ENCODE data around the gene GABRA6. TPM values are rescaled to one million over a fixed set of nuclear protein-coding genes. Genes with fewer than 3 reads are reported as not detected.

Gene GABRA6
- total RNA-seq, 1 experiment from 2014 or later = not detected

GRCh38 chr5:161687316-161687715 lies 1.8 kb downstream of the GABRA6 start (continued):
- TF ChIP-seq ZNF219 (CRISPR knock-in tag; IDR thresholded peaks at IDR 0.05; ENCODE audit: borderline replicate concordance) = no peak
- no peak for TF ChIP-seq HMGXB4 (CRISPR knock-in tag; IDR thresholded peaks at IDR 0.05)
- no peak for TF ChIP-seq JUN (CRISPR knock-in tag; IDR thresholded peaks at IDR 0.05)

- TF ChIP-seq, protein P1, sequence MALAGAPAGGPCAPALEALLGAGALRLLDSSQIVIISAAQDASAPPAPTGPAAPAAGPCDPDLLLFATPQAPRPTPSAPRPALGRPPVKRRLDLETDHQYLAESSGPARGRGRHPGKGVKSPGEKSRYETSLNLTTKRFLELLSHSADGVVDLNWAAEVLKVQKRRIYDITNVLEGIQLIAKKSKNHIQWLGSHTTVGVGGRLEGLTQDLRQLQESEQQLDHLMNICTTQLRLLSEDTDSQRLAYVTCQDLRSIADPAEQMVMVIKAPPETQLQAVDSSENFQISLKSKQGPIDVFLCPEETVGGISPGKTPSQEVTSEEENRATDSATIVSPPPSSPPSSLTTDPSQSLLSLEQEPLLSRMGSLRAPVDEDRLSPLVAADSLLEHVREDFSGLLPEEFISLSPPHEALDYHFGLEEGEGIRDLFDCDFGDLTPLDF (CRISPR knock-in tag; IDR thresholded peaks at IDR 0.05) = no peak
- TF ChIP-seq ZNF532 (CRISPR knock-in tag; IDR thresholded peaks at IDR 0.05; ENCODE audit: borderline replicate concordance) (no peak), MAX (CRISPR knock-in tag; IDR thresholded peaks at IDR 0.05) (no peak)
- peaks cover 3% of the 10 kb centered on the region for H3K4me1 Mint-ChIP-seq
- H3K36me3 Mint-ChIP-seq = no peaks in the 10 kb centered on the region
- POLR2A ChIA-PET = no interaction called here
- CTCF ChIA-PET = no interaction called here
- no peak overlapping the region for H3K4me3 Mint-ChIP-seq
- ATAC-seq = no peak
- H3K27ac Mint-ChIP-seq = no peak overlapping the region
- DNase-seq (ENCODE audit: low spot score) = no peak
- no peaks in the 10 kb centered on the region for H3K27me3 Mint-ChIP-seq (ENCODE audit: low read depth)
- no peaks in the 10 kb centered on the region for H3K9me3 Mint-ChIP-seq
These were observed 6.4 kb downstream of the GABRA6 start for GRCh38 chr5:161691911-161692310.

- Mint-ChIP-seq H3K4me3 (no peak overlapping the region), H3K27ac (no peak overlapping the region), H3K27me3 (ENCODE audit: low read depth) (no peaks in the 10 kb centered on the region), H3K9me3 (no peaks in the 10 kb centered on the region), H3K4me1 (peaks cover 11% of the 10 kb centered on the region), H3K36me3 (no peaks in the 10 kb centered on the region)
- POLR2A ChIA-PET = no interaction called here
- DNase-seq (ENCODE audit: low spot score) (no peak), ATAC-seq (0 out of 2 replicates have a peak, but pooled peaks have one; percentile 30)
- CTCF ChIA-PET = no interaction called here
- TF ChIP-seq FOXJ3 (CRISPR knock-in tag; IDR thresholded peaks at IDR 0.05; ENCODE audit: borderline replicate concordance) (no peak), MAX (CRISPR knock-in tag; IDR thresholded peaks at IDR 0.05) (no peak), PRRX2 (CRISPR knock-in tag; IDR thresholded peaks at IDR 0.05) (no peak), ZNF532 (CRISPR knock-in tag; IDR thresholded peaks at IDR 0.05; ENCODE audit: borderline replicate concordance) (no peak), IRF2 (CRISPR knock-in tag; IDR thresholded peaks at IDR 0.05; ENCODE audit: borderline replicate concordance, low read depth) (no peak), TP53 (CRISPR knock-in tag; IDR thresholded peaks at IDR 0.05) (no peak), GTF2I (CRISPR knock-in tag; conservative IDR thresholded peaks at IDR 0.05) (no peak), PREB (CRISPR knock-in tag; IDR thresholded peaks at IDR 0.05; ENCODE audit: borderline replicate concordance) (no peak), ZNF416 (CRISPR knock-in tag; IDR thresholded peaks at IDR 0.05) (no peak)
- TF ChIP-seq, protein P2, sequence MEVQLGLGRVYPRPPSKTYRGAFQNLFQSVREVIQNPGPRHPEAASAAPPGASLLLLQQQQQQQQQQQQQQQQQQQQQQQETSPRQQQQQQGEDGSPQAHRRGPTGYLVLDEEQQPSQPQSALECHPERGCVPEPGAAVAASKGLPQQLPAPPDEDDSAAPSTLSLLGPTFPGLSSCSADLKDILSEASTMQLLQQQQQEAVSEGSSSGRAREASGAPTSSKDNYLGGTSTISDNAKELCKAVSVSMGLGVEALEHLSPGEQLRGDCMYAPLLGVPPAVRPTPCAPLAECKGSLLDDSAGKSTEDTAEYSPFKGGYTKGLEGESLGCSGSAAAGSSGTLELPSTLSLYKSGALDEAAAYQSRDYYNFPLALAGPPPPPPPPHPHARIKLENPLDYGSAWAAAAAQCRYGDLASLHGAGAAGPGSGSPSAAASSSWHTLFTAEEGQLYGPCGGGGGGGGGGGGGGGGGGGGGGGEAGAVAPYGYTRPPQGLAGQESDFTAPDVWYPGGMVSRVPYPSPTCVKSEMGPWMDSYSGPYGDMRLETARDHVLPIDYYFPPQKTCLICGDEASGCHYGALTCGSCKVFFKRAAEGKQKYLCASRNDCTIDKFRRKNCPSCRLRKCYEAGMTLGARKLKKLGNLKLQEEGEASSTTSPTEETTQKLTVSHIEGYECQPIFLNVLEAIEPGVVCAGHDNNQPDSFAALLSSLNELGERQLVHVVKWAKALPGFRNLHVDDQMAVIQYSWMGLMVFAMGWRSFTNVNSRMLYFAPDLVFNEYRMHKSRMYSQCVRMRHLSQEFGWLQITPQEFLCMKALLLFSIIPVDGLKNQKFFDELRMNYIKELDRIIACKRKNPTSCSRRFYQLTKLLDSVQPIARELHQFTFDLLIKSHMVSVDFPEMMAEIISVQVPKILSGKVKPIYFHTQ (CRISPR knock-in tag; IDR thresholded peaks at IDR 0.05) = no peak
These were observed 11.5 kb downstream of the GABRA6 start for GRCh38 chr5:161697001-161697400.
